ENCODE data around the gene ARID1B. TPM values are rescaled to one million over a fixed set of nuclear protein-coding genes. Genes with fewer than 3 reads are reported as not detected.

ARID1B gene
- total and polyA plus RNA-seq, 7 donors = 8.1 to 61.1 (median 53.1) TPM

DNA sequence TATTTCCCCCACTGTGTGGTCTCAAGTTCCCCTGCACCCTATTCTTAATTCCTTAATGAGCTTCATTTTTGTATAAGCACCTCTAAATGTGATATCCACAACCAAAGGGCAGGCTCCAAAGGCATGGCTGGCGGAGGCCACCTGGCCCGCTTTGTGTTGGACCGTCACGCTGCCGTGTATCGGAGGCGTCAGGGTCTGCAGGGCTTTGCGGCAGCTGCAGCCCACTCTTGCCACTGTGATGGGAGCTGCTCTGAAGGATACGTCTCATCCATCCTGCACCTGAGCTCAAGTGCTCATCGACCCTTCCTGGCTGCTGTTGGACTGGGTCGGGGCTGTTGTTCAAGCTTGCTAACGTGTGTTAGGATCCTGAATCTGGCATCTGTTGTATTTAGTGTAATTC lies 177.6 kb downstream of the ARID1B start:
- TF ChIP-seq CTCF (IDR thresholded peaks at IDR 0.05) = no peak
- DNase-seq = no peak
- intact Hi-C loops (cut with DNase I) = loop anchor here (10.0 kb wide), 2 partner anchors 170 to 270 kb away; no protein-coding TSS in a partner anchor
- peak in 2 of 4 donors; percentile 24 to 35 for ATAC-seq
- Histone ChIP-seq H3K4me3 (peak overlapping the region; percentile 37), H3K4me1 (peaks cover 92% of the 10 kb centered on the region), H3K9me3 (no peaks in the 10 kb centered on the region), H3K27me3 (ENCODE audit: insufficient read depth in 3 of 3, low read length in 2 of 3) (no peaks in the 10 kb centered on the region), H3K36me3 (ENCODE audit: insufficient read depth in 1 of 2, low read depth in 1 of 2) (no peaks in the 10 kb centered on the region), H3K27ac (peak overlapping the region; percentile 89)
- 37 to 73% (median 40%) methylated on average over 12 of the region's 12 CpGs for WGBS, 3 donors

GRCh38 chr6:156955494-156956183 lies 178.5 kb downstream of the ARID1B start:
- H3K27ac ChIP-seq = peak overlapping the region; percentile 89
- WGBS, 3 donors = 14 to 38% (median 25%) methylated on average over 6 of the region's 6 CpGs
- no peaks in the 10 kb centered on the region for H3K27me3 ChIP-seq (ENCODE audit: insufficient read depth in 3 of 3, low read length in 2 of 3)
- ATAC-seq = peak; percentile 86 to 93 (median 88)
- intact Hi-C loops (cut with DNase I) = loop anchor here (10.0 kb wide), 2 partner anchors 171 to 271 kb away; no protein-coding TSS in a partner anchor
- H3K4me3 ChIP-seq = peak overlapping the region; percentile 37
- TF ChIP-seq CTCF (IDR thresholded peaks at IDR 0.05) = no peak
- no peaks in the 10 kb centered on the region for H3K9me3 ChIP-seq
- H3K36me3 ChIP-seq (ENCODE audit: insufficient read depth in 1 of 2, low read depth in 1 of 2) = no peaks in the 10 kb centered on the region
- DNase-seq = peak; percentile 70 to 90
- H3K4me1 ChIP-seq = peaks cover 84% of the 10 kb centered on the region

DNA sequence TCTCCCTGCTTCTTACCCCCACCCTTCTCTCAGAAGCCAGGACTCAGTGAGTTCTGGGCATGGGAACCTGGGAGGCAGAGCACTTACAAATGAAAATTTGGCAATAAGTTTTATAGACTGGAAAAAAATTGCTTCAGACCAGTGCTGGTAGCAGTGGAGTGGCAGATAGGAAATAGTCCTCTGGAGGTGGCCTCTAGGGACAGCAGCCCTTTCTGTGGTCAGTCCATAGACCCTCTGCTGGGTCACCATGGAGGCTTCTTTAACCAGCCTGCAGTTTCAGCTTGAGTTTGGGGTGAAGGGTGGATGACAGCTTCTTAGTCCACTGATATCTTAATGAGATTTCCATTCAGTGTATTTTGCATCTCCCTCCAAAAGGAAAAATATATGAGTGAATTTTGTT lies 179.1 kb downstream of the ARID1B start:
- peak overlapping the region; percentile 89 for H3K27ac ChIP-seq
- no peak for DNase-seq
- TF ChIP-seq CTCF (IDR thresholded peaks at IDR 0.05) = no peak
- ATAC-seq = peak in 2 of 4 donors; percentile 2 to 44
- H3K4me3 ChIP-seq = no peak overlapping the region
- H3K9me3 ChIP-seq = no peaks in the 10 kb centered on the region
- H3K36me3 ChIP-seq (ENCODE audit: insufficient read depth in 1 of 2, low read depth in 1 of 2) = no peaks in the 10 kb centered on the region
- peaks cover 78% of the 10 kb centered on the region for H3K4me1 ChIP-seq
- intact Hi-C loops (cut with DNase I) = loop anchor here (10.0 kb wide), 2 partner anchors 171 to 271 kb away; no protein-coding TSS in a partner anchor
- no peaks in the 10 kb centered on the region for H3K27me3 ChIP-seq (ENCODE audit: insufficient read depth in 3 of 3, low read length in 2 of 3)

DNA sequence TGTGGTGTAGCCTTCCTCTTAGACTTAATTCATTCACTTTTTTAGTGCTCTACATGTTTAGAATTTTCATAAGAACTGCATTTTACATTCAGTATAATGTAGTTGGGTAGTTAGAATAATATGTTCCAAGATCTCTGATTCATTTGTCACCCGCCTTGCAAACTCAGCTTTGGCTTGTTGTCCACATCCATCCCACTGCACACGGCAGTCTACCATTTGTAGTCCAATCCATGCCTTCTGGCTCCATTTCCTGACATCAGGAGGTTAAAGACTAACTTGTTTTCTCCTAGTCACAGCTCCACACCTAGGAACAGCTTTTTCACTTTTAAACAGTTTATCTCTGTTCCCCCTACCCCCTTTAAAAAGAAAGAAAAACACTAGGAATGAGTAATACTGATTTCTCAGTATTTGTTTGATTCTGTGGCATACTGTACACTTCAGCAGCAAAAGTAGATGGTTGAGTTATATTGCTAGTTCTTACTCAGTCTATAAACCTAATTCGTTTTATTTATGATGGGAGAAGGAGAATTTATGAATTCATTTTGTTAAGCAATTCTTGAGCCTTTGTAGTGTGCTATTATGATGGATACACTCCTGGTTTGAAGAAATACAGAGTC lies 180.9 kb downstream of the ARID1B start:
- H3K4me1 ChIP-seq = peaks cover 61% of the 10 kb centered on the region
- DNase-seq = no peak
- peak overlapping the region; percentile 89 for H3K27ac ChIP-seq
- no peak for ATAC-seq
- TF ChIP-seq CTCF (IDR thresholded peaks at IDR 0.05) = no peak
- H3K9me3 ChIP-seq = no peaks in the 10 kb centered on the region
- no peaks in the 10 kb centered on the region for H3K27me3 ChIP-seq (ENCODE audit: insufficient read depth in 3 of 3, low read length in 2 of 3)
- 73 to 84% (median 74%) methylated on average over 3 of the region's 3 CpGs for WGBS, 3 donors
- intact Hi-C loops (cut with DNase I) = loop anchor here (10.0 kb wide), 2 partner anchors 173 to 273 kb away; no protein-coding TSS in a partner anchor
- no peaks in the 10 kb centered on the region for H3K36me3 ChIP-seq (ENCODE audit: insufficient read depth in 1 of 2, low read depth in 1 of 2)
- H3K4me3 ChIP-seq = no peak overlapping the region
